Posterior vena cava (tissue), 2 donors: ENCODE measurements around the gene MTRR. TPM values are rescaled to one million over a fixed set of nuclear protein-coding genes. Genes with fewer than 3 reads are reported as not detected.
"Not testable (repeated sequence)": the region's sequence is repeated elsewhere in the genome, so short reads cannot be mapped to it uniquely, and the experiment has no call there.

Experiments used
- DNase-seq: peaks from one replicate; pipeline ENCODE4 v3.0.0-alpha.2; 2020; ENCODE audit warnings: low spot score
- intact Hi-C, 2 donors: fragments of 100-400 bp; cut with DNase I; formaldehyde crosslinking; loops; one replicate each; pipeline versions ENCODE4 v1.14.1 to v1.14.2; 2022 to 2023
- total RNA-seq, 2 donors: library from RNA; stranded (reverse); fragmentation: NEBNext Ultra II Directional; extraction: Animal tissue kit (Norgen Biotek cat#: 25700); gene quantifications; one replicate each; pipeline ENCODE4 v1.2.1, GENCODE V29; 2021
- donor health status: DM: yes; HTN: yes; CAD: no.
- donor health status: DM: yes; HTN: yes; CAD: no.

The MTRR gene
- total RNA-seq, 2 donors from 2014 or later = 41.2 to 43.0 TPM

- intact Hi-C loops = no loop called here
- no peak for DNase-seq
Measured at GRCh38 chr5:7884491-7885267, 15.7 kb downstream of the MTRR start.

DNA sequence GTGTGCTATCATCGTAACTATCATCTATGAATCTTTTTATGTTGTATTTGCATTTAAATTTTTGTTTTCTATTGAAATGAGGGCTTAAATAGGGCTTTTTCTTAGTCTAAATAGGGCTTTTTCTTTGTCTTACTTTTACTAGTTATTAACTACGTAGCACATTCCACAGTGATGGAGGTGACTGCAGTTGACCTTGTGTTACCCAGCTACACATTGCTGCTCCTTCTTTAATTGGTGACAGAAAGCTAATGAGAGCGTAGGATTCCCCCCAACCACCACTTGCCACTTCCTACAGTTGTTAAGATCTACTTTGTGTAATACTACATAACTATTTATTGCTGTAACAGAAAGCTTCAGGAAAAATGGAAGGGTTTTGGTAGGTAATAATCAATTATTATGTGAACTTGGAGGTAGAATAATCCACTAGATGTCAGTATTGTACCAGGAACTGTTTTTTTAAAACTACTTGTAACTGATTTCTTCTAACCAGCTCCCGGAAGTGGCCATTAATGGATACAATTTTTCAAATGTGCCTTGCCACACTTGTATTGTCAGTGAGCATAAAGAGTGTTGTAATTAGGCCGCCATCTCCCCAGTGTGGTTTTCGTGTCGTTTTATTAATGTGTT lies 18.0 kb downstream of the MTRR start:
- intact Hi-C loops = no loop called here
- no peak for DNase-seq

GRCh38 chr5:7888901-7889300 lies 20.0 kb downstream of the MTRR start:
- intact Hi-C loops = no loop called here
- no peak for DNase-seq

- no peak for DNase-seq
- intact Hi-C loops = no loop called here
Measured at GRCh38 chr5:7894439-7894838, 25.5 kb downstream of the MTRR start.

DNA sequence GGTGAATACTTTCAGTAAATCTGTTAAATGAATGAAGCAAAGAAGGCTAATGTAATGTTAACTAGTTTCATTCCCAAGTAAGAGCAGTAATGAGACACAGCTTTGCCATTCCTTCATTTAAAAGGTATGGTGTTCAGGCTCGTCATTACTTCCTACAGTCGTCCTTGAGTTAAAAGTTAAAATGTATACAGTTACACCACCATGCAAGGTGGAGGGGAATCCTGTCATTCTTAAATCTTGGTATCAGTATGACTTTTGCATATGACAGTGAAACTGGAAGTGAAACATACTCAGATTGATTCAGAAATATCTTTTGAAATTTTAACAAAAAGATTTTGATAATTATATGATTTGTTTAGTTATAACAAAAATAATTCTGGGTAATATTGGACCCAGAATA lies 25.9 kb downstream of the MTRR start:
- intact Hi-C loops = no loop called here
- DNase-seq = no peak

GRCh38 chr5:7897014-7897600 lies 28.2 kb downstream of the MTRR start:
- DNase-seq = no peak
- intact Hi-C loops = no loop called here

DNA sequence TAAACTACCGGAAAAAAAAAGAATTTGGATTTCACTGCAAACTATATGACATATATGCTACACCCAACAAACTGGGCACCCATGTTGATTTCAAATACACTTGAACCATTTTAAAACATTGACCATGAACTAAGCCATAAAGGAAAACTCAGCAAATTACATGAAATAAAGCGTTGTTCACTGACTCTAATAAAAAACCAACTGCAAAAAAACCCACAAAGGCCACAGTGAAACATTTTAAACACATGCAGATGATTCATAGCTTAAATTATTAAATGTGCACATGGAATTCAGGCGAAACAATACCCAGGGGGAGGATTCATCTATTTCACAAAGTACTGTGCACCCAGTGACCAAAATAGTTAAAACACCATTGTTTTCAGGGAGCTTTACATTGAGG lies 33.3 kb downstream of the MTRR start:
- intact Hi-C loops = no loop called here
- DNase-seq = no peak

DNA sequence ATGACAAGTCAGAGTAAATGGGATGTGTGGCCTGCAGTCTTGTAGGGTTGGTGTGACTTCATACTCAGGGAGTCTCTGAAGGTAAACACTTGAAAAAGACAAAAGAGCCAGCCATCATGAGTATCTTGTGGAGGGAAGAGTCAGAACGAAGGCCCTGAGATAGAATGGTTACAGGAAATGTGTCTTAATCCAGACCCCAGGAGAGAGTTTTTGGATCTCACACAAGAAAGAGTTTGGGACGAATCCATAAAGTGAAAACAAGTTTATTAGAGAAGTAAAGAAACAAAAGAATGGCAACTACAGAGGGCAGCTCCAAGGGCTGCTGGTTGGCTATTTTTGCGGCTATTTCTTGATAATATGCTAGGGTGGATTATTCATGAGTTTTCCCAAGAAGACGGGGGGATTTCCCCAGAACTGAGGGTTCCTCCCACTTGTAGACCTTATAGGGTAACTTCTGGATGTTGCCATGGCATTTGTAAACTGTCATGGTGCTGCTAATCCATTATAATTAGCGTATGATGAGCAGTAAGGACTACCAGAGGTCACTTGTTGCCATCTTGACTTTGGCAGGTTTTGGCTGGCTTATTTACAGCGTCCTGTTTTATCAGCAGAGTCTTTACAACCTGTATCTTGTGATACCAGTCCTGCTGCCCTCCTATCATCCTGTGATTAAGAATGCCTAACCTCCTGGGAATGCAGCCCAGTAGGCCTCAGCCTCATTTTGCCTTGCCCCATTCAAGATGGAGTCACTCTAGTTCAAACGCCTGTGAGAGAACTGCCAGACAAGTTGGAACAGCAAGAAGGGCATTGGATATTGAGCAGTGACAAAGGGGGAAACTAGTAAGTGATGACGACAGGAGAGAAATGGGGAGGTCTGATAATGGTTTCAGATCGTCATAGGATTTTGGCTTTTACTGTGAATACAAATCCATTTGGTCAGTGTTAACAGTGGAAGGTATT lies 34.0 kb downstream of the MTRR start:
- intact Hi-C loops = no loop called here
- DNase-seq = no peak

GRCh38 chr5:7904170-7904569 lies 35.2 kb downstream of the MTRR start:
- intact Hi-C loops = no loop called here
- DNase-seq = no peak

DNA sequence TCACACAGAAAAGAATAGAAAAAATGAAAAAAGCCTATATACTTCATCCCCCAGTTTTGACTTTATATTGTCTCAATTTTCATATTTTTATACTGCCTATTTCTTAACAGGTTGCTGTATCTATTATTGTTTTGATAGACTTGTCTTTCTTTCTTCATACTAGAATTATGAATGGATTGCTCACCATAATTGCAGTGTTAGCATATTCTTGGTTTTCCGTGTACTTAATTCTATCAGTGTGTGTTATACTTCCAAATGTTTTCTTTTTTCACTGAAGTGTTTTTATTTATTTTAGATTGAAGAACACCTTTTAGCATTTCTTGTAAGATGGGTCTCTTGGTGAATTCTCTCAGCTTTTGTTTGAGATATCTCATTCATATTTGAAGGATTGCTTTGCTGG lies 38.7 kb downstream of the MTRR start:
- intact Hi-C loops = no loop called here
- DNase-seq = no peak

GRCh38 chr5:7908317-7908716 lies 39.4 kb downstream of the MTRR start:
- no peak for DNase-seq

GRCh38 chr5:7910738-7911428 lies 41.9 kb downstream of the MTRR start:
- intact Hi-C loops = no loop called here
- no peak for DNase-seq

More at GRCh38 chr5:7908317-7908716, 39.4 kb downstream of the MTRR start:
- intact Hi-C loops = no loop called here

GRCh38 chr5:7911429-7911771 lies 42.5 kb downstream of the MTRR start:
- DNase-seq, intact Hi-C loops: not testable (repeated sequence)

- DNase-seq = no peak
- intact Hi-C loops = no loop called here
Measured at GRCh38 chr5:7916171-7916804, 47.3 kb downstream of the MTRR start.

DNA sequence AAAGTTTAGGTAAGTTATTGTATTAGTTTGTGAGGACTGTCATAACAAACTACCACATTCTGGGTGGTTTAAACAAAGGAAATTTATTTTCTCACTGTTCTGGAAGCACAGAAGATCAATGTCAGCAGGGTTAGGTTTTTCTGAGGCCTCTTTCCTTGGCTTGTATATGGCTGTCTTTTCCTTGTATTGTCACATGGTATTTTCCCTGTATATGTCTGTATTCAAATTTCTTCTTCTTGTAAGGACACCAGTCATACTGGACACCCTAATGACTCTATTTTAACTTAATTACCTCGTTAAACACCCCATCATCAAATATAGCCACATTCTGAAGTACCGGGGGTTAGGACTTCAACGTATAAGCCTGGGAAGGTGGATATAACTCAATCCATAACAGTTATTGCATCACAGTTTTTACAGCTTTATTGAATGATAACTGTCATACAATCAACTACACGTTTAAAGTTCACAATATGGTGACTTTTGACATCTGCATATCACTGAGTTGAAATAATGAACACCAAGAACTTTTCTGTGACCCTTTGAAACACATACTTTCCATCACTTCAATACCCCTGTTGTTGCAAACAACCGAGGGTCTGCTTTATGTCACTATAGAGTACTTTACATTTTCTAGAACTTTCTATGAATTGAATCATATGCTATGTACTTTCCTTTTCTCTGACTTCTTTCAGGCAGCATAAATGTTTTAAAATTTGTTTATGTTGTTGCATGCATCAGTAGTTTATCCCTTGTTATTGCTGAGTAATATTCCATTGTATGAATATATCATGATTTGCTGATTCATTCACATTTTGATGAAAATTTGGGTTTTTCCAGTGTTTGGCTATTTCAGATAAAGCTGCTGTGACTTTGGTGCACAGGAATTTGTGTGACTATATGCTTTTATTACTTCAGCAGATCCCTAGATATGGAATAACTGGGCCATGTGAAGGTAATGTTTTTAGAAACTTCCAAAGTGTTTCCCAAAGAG lies 48.5 kb downstream of the MTRR start:
- no peak for DNase-seq
- intact Hi-C loops = no loop called here

GRCh38 chr5:7925961-7926695 lies 57.2 kb downstream of the MTRR start:
- DNase-seq = no peak
- intact Hi-C loops = no loop called here

- no peak for DNase-seq
- intact Hi-C loops = no loop called here
Measured at GRCh38 chr5:7926720-7927119, 57.8 kb downstream of the MTRR start.
